Endothelial cell (in vitro differentiated cells): Measurements from ENCODE around the gene AKTIP. TPM values are rescaled to one million over a fixed set of nuclear protein-coding genes. Genes with fewer than 3 reads are reported as not detected.

Source experiments
- DNase-seq: peaks from one replicate; pipeline ENCODE4 v3.0.0; 2021; ENCODE audit warnings: low spot score
- H3K27ac Mint-ChIP-seq: one replicate; pipeline ENCODE4 v1.8.0; 2021; ENCODE audit warnings: mixed read lengths, inconsistent platforms; ENCODE audit not compliant: unreplicated experiment
- H3K27me3 Mint-ChIP-seq: one replicate; pipeline ENCODE4 v1.8.0; 2021; ENCODE audit warnings: mild to moderate bottlenecking, moderate library complexity, mixed read lengths, inconsistent platforms; ENCODE audit not compliant: unreplicated experiment
- H3K36me3 Mint-ChIP-seq: one replicate; pipeline ENCODE4 v1.8.0; 2021; ENCODE audit warnings: mild to moderate bottlenecking, low read depth, mixed read lengths, inconsistent platforms; ENCODE audit not compliant: unreplicated experiment
- H3K4me1 Mint-ChIP-seq: one replicate; pipeline ENCODE4 v1.8.0; 2021; ENCODE audit warnings: mild to moderate bottlenecking, mixed read lengths, inconsistent platforms; ENCODE audit not compliant: unreplicated experiment
- H3K4me3 Mint-ChIP-seq: one replicate; pipeline ENCODE4 v1.8.0; 2021; ENCODE audit warnings: mild to moderate bottlenecking, mixed read lengths, inconsistent platforms; ENCODE audit not compliant: unreplicated experiment
- H3K9me3 Mint-ChIP-seq: one replicate; pipeline ENCODE4 v1.8.0; 2021; ENCODE audit warnings: mixed read lengths, inconsistent platforms; ENCODE audit not compliant: unreplicated experiment
- CTCF ChIP-seq: fragments of 200-600 bp; sonication (generic); IDR thresholded peaks from one replicate; pipeline ENCODE4 v1.5.0; 2021; ENCODE audit warnings: antibody characterized with exemption; ENCODE audit not compliant: unreplicated experiment
- total RNA-seq: library from RNA; stranded (reverse); fragmentation: NEBNext Ultra II Directional; extraction: Animal tissue kit (Norgen Biotek cat#: 25700); gene quantifications from one replicate; pipeline ENCODE4 v1.2.1, GENCODE V29; 2021; ENCODE audit not compliant: unreplicated experiment

The AKTIP gene
- total RNA-seq, 1 donor from 2014 or later = 22.4 TPM

DNA sequence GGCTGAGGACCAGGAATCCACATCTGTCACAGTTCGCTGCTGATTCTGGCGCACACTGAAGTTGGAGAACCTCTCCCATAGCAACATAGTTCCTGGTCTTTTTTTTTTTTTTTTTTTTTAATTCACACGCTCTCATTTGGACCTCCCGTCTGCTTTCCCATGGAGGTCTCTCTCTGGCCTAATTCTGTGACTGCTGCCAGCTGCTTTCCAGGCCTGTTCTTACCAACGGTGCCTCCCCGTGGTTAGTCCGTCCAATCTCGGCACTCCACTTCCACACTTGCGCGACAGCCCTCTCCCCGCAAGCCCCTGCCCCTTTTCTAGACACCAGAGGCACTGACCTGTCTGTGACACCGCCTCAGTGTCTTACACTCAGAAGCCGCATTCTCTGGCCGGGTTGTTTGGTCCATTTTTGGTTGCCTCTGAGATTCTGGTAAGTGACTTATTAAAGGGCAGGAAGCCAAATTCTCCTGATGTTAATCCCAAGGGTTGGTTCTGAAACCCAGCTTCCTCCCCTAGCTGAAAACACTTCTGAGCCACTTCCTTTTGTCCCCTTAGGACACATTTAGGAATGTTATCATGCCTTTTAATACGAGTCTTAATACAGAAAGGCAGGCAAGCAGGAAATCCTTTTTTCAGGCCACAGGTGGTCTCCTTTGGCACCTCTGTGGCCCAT lies 1.1 kb upstream of the AKTIP start:
- TF ChIP-seq CTCF = no peak
- Mint-ChIP-seq H3K27me3 (peaks cover 5% of the 10 kb centered on the region), H3K27ac (peak overlapping the region; percentile 97), H3K36me3 (peaks cover 4% of the 10 kb centered on the region), H3K4me3 (peak overlapping the region; percentile 96), H3K4me1 (peaks cover 44% of the 10 kb centered on the region), H3K9me3 (peaks cover 3% of the 10 kb centered on the region)
- DNase-seq = peak; percentile 40

GRCh38 chr16:53503270-53503923 lies 388 bp upstream of the AKTIP start:
- H3K27me3 Mint-ChIP-seq = peaks cover 5% of the 10 kb centered on the region
- H3K4me1 Mint-ChIP-seq = peaks cover 44% of the 10 kb centered on the region
- TF ChIP-seq CTCF = no peak
- H3K27ac Mint-ChIP-seq = peak overlapping the region; percentile 52
- peak; percentile 99 for DNase-seq
- peaks cover 3% of the 10 kb centered on the region for H3K9me3 Mint-ChIP-seq
- peaks cover 4% of the 10 kb centered on the region for H3K36me3 Mint-ChIP-seq
- H3K4me3 Mint-ChIP-seq = peak overlapping the region; percentile 96

GRCh38 chr16:53501216-53501859 lies 1.7 kb downstream of the AKTIP start:
- H3K9me3 Mint-ChIP-seq = peaks cover 3% of the 10 kb centered on the region
- TF ChIP-seq CTCF = no peak
- H3K27me3 Mint-ChIP-seq = peaks cover 5% of the 10 kb centered on the region
- peaks cover 40% of the 10 kb centered on the region for H3K4me1 Mint-ChIP-seq
- H3K4me3 Mint-ChIP-seq = peak overlapping the region; percentile 42
- peaks cover 5% of the 10 kb centered on the region for H3K36me3 Mint-ChIP-seq
- DNase-seq = no peak
- peak overlapping the region; percentile 48 for H3K27ac Mint-ChIP-seq

GRCh38 chr16:53498984-53499383 lies 4.0 kb downstream of the AKTIP start:
- H3K4me3 Mint-ChIP-seq = no peak overlapping the region
- no peak for TF ChIP-seq CTCF
- H3K4me1 Mint-ChIP-seq = peaks cover 18% of the 10 kb centered on the region
- DNase-seq = no peak
- H3K27me3 Mint-ChIP-seq = peaks cover 9% of the 10 kb centered on the region
- no peak overlapping the region for H3K27ac Mint-ChIP-seq
- H3K36me3 Mint-ChIP-seq = peaks cover 23% of the 10 kb centered on the region
- H3K9me3 Mint-ChIP-seq = peaks cover 3% of the 10 kb centered on the region

GRCh38 chr16:53495325-53495724 lies 7.7 kb downstream of the AKTIP start:
- Mint-ChIP-seq H3K4me3 (no peak overlapping the region), H3K9me3 (no peaks in the 10 kb centered on the region), H3K27ac (no peak overlapping the region), H3K4me1 (no peaks in the 10 kb centered on the region), H3K36me3 (peaks cover 35% of the 10 kb centered on the region), H3K27me3 (peaks cover 4% of the 10 kb centered on the region)
- no peak for TF ChIP-seq CTCF
- DNase-seq = no peak
